Islet precursor cell (in vitro differentiated cells): ENCODE results near the gene TCTN1.

ENCODE experiments used
- DNase-seq: peaks from one replicate; pipeline ENCODE4 v3.0.0-alpha.2; 2018

Gene TCTN1

GRCh38 chr12:110684312-110684836, 70.4 kb downstream of the TCTN1 start:
- no peak for DNase-seq

GRCh38 chr12:110686294-110686903, 72.5 kb downstream of the TCTN1 start:
- no peak for DNase-seq

- DNase-seq: no peak
These were observed 73.7 kb downstream of the TCTN1 start for GRCh38 chr12:110687396-110688169.

- no peak for DNase-seq
These were observed 74.7 kb downstream of the TCTN1 start, which contains the start of gene HVCN1 for GRCh38 chr12:110688446-110689280. Gene HVCN1, minus strand, starts transcription at chr12:110689115. Its CDS starts 5,870 bp downstream, at chr12:110683245.

GRCh38 chr12:110689281-110690126, 75.6 kb downstream of the TCTN1 start:
- peak; percentile 84 for DNase-seq

GRCh38 chr12:110690127-110690430, 76.2 kb downstream of the TCTN1 start:
- no peak for DNase-seq

GRCh38 chr12:110693731-110694130, 79.8 kb downstream of the TCTN1 start:
- DNase-seq: no peak

- DNase-seq: no peak
These were observed 80.5 kb downstream of the TCTN1 start for GRCh38 chr12:110694330-110694901.

- DNase-seq: no peak
These were observed 82.4 kb downstream of the TCTN1 start for GRCh38 chr12:110696283-110696682.

GRCh38 chr12:110697236-110697635, 83.3 kb downstream of the TCTN1 start:
- DNase-seq: no peak

GRCh38 chr12:110698171-110698902, 84.4 kb downstream of the TCTN1 start:
- DNase-seq: peak; percentile 94
